ENCODE results near the gene ADD1. TPM values are rescaled to one million over a fixed set of nuclear protein-coding genes. Genes with fewer than 3 reads are reported as not detected.

Gene ADD1
- total RNA-seq, 1 donor from 2014 or later = 274 TPM

DNA sequence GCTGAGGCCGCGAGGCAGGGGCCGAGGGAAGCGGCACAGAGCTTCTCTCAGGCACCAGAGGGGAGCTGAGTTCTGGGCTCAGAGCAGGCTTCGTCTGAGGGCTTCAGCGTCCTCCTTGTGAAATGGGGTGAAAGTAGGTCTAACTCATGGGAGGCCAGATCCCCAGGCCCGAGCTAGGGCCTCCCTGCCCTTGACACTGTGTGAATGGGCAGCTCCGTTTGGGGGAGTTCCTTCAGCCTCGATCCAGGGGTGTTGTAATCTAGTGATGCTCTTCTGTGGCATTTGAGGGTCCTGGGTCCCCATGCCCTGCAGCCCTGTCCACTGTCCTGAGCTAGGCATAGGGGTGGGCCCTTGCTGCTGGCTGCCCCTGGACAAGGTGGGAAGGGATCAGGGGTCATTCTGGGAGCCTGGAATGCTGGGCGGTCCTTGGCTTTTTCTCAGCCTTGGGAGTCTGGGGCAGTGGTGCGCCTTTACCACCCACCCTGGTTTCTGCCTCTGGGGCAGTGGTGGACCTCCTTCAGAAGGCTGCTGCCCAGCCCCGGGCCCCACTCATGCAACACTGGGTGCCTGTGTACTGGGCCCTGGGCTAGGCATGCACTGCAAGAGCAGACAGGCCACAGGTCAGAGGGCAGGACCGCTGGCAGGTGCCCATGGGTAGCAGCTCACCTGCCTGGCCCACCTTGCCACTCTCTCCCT lies 46.6 kb upstream of the ADD1 start:
- TF ChIP-seq, protein P1, sequence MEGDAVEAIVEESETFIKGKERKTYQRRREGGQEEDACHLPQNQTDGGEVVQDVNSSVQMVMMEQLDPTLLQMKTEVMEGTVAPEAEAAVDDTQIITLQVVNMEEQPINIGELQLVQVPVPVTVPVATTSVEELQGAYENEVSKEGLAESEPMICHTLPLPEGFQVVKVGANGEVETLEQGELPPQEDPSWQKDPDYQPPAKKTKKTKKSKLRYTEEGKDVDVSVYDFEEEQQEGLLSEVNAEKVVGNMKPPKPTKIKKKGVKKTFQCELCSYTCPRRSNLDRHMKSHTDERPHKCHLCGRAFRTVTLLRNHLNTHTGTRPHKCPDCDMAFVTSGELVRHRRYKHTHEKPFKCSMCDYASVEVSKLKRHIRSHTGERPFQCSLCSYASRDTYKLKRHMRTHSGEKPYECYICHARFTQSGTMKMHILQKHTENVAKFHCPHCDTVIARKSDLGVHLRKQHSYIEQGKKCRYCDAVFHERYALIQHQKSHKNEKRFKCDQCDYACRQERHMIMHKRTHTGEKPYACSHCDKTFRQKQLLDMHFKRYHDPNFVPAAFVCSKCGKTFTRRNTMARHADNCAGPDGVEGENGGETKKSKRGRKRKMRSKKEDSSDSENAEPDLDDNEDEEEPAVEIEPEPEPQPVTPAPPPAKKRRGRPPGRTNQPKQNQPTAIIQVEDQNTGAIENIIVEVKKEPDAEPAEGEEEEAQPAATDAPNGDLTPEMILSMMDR (IDR thresholded peaks at IDR 0.05) = no peak
- H3K4me1 Mint-ChIP-seq (ENCODE audit: unreplicated experiment) = peaks cover 81% of the 10 kb centered on the region
- H3K27me3 Mint-ChIP-seq (ENCODE audit: unreplicated experiment) = no peaks in the 10 kb centered on the region
- DNase-seq (ENCODE audit: extremely low spot score, unreplicated experiment) = no peak
- H3K36me3 Mint-ChIP-seq (ENCODE audit: unreplicated experiment) = peaks cover 2% of the 10 kb centered on the region
- peak overlapping the region; percentile 94 for H3K27ac Mint-ChIP-seq (ENCODE audit: unreplicated experiment)
- H3K9me3 Mint-ChIP-seq (ENCODE audit: unreplicated experiment) = no peaks in the 10 kb centered on the region
- peak overlapping the region; percentile 56 for H3K4me3 Mint-ChIP-seq (ENCODE audit: unreplicated experiment)

- no peak for DNase-seq (ENCODE audit: extremely low spot score, unreplicated experiment)
- H3K4me3 Mint-ChIP-seq (ENCODE audit: unreplicated experiment) = peak overlapping the region; percentile 18
Measured at GRCh38 chr4:2797545-2798305, 45.9 kb upstream of the ADD1 start.

GRCh38 chr4:2798399-2799223 lies 45.0 kb upstream of the ADD1 start:
- H3K27me3 Mint-ChIP-seq (ENCODE audit: unreplicated experiment) = no peaks in the 10 kb centered on the region
- H3K36me3 Mint-ChIP-seq (ENCODE audit: unreplicated experiment) = peaks cover 2% of the 10 kb centered on the region
- peak overlapping the region; percentile 94 for H3K27ac Mint-ChIP-seq (ENCODE audit: unreplicated experiment)
- no peaks in the 10 kb centered on the region for H3K9me3 Mint-ChIP-seq (ENCODE audit: unreplicated experiment)
- DNase-seq (ENCODE audit: extremely low spot score, unreplicated experiment) = no peak
- H3K4me1 Mint-ChIP-seq (ENCODE audit: unreplicated experiment) = peaks cover 85% of the 10 kb centered on the region
- peak overlapping the region; percentile 48 for H3K4me3 Mint-ChIP-seq (ENCODE audit: unreplicated experiment)
- TF ChIP-seq, protein P1 (IDR thresholded peaks at IDR 0.05) = no peak

More at GRCh38 chr4:2797545-2798305, 45.9 kb upstream of the ADD1 start:
- peak overlapping the region; percentile 94 for H3K27ac Mint-ChIP-seq (ENCODE audit: unreplicated experiment)
- H3K36me3 Mint-ChIP-seq (ENCODE audit: unreplicated experiment) = peaks cover 2% of the 10 kb centered on the region
- H3K9me3 Mint-ChIP-seq (ENCODE audit: unreplicated experiment) = no peaks in the 10 kb centered on the region
- H3K4me1 Mint-ChIP-seq (ENCODE audit: unreplicated experiment) = peaks cover 83% of the 10 kb centered on the region
- H3K27me3 Mint-ChIP-seq (ENCODE audit: unreplicated experiment) = no peaks in the 10 kb centered on the region
- TF ChIP-seq, protein P1 (IDR thresholded peaks at IDR 0.05) = no peak

DNA sequence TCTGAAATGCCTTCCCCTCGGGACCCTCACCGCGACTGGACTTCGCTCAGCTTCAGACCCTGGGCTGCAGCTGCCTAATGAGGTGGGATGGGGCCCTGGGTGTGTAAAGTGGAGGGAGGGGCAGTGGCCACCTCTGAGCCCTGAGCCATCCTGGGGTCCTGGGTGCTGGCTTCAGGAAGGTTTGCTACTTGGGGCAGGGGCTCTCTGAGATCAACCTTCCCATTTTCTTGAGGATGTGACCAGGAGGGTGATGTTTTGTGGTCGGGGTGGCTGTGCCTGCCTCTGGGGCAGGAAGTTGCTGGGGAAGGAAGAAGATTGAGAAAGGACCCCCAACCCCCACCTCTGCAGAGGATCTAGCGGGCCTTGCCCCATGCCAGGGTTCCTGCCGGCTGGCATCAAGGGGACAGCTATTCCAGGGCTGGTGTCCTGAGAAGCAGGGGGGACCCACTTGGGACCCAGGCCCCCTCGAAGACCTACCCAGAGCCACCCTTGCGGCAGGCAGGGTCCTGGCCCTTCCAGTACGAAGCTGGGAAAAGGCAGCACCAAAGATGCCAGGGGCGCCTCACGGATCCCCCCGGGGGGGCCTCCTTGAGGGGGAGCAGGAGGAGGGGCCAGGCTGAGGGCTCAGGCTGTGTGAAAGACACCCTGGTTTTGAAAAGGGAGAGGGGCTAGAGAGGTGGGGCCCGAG lies 44.3 kb upstream of the ADD1 start:
- Mint-ChIP-seq H3K27ac (ENCODE audit: unreplicated experiment) (peak overlapping the region; percentile 88), H3K4me1 (ENCODE audit: unreplicated experiment) (peaks cover 78% of the 10 kb centered on the region), H3K36me3 (ENCODE audit: unreplicated experiment) (peaks cover 2% of the 10 kb centered on the region), H3K27me3 (ENCODE audit: unreplicated experiment) (no peaks in the 10 kb centered on the region), H3K4me3 (ENCODE audit: unreplicated experiment) (no peak overlapping the region), H3K9me3 (ENCODE audit: unreplicated experiment) (no peaks in the 10 kb centered on the region)
- TF ChIP-seq, protein P1 (IDR thresholded peaks at IDR 0.05) = no peak
- DNase-seq (ENCODE audit: extremely low spot score, unreplicated experiment) = no peak

Data from osteocyte (in vitro differentiated cells).